SK-N-SH treated with all-trans-retinoic acid at 6 μM for 48 hours (cell line): ENCODE measurements around the gene LIPN.

Source experiments
- ARNTL ChIP-seq: fragments of 450-650 bp; formaldehyde crosslinking; IDR thresholded peaks from 2 replicates; pipeline ENCODE4 v1.5.0; 2020; ENCODE audit warnings: low read depth, mild to moderate bottlenecking, moderate library complexity, borderline replicate concordance
- CREB5 ChIP-seq: fragments of 250-450 bp; sonication (Bioruptor Pico); IDR thresholded peaks from 2 replicates; pipeline ENCODE4 v1.5.1; 2020; ENCODE audit warnings: low read depth, mild to moderate bottlenecking, moderate library complexity
- CSDC2 ChIP-seq: fragments of 250-450 bp; sonication (Bioruptor Pico); IDR thresholded peaks from 2 replicates; pipeline ENCODE4 v1.5.0; 2020; ENCODE audit warnings: mild to moderate bottlenecking, moderate library complexity
- CSRNP3 ChIP-seq: fragments of 250-450 bp; sonication (Bioruptor Pico); IDR thresholded peaks from 2 replicates; pipeline ENCODE4 v1.5.1; 2021; ENCODE audit warnings: mild to moderate bottlenecking, moderate library complexity
- ESRRG ChIP-seq: fragments of 250-450 bp; sonication (Bioruptor Pico); IDR thresholded peaks from 2 replicates; pipeline ENCODE4 v1.6.1; 2021; ENCODE audit warnings: mild to moderate bottlenecking
- OSR1 ChIP-seq: fragments of 250-450 bp; sonication (Bioruptor Pico); IDR thresholded peaks from 2 replicates; pipeline ENCODE4 v1.8.0; 2022; ENCODE audit warnings: moderate library complexity, mild to moderate bottlenecking, inconsistent platforms
- PATZ1 ChIP-seq: fragments of 250-450 bp; sonication (Bioruptor Pico); IDR thresholded peaks from 2 replicates; pipeline ENCODE4 v1.8.0; 2020; ENCODE audit warnings: mild to moderate bottlenecking, moderate library complexity, borderline replicate concordance
- POU6F1 ChIP-seq: fragments of 250-450 bp; sonication (Bioruptor Pico); IDR thresholded peaks from 2 replicates; pipeline ENCODE4 v1.8.0; 2021; ENCODE audit warnings: low read depth, mild to moderate bottlenecking, moderate library complexity, borderline replicate concordance
- RARB ChIP-seq: fragments of 250-450 bp; sonication (Bioruptor Pico); IDR thresholded peaks from 2 replicates; pipeline ENCODE4 v1.8.0; 2021; ENCODE audit warnings: mild to moderate bottlenecking, moderate library complexity
- TOX ChIP-seq: fragments of 250-450 bp; sonication (Bioruptor Pico); IDR thresholded peaks from 2 replicates; pipeline ENCODE4 v1.8.0; 2021; ENCODE audit warnings: mild to moderate bottlenecking, moderate library complexity, borderline replicate concordance
- TSHZ2 ChIP-seq: fragments of 250-450 bp; sonication (Bioruptor Pico); IDR thresholded peaks from 2 replicates; pipeline ENCODE4 v1.5.0; 2020; ENCODE audit warnings: mild to moderate bottlenecking, moderate library complexity
- ZFP3 ChIP-seq: fragments of 250-450 bp; sonication (Bioruptor Pico); IDR thresholded peaks from 2 replicates; pipeline ENCODE4 v1.5.0; 2020; ENCODE audit warnings: mild to moderate bottlenecking, moderate library complexity
- ZNF565 ChIP-seq: fragments of 450-650 bp; formaldehyde crosslinking; conservative IDR thresholded peaks from 2 replicates; pipeline ENCODE4 v1.5.0; 2020; ENCODE audit warnings: low read depth, mild to moderate bottlenecking, moderate library complexity

GRCh38 chr10:88794731-88795130 is 34.9 kb downstream of the LIPN start:
- no peak for TF ChIP-seq ARNTL (CRISPR knock-in tag)
- no peak for TF ChIP-seq ZNF565 (CRISPR knock-in tag)
- no peak for TF ChIP-seq CREB5 (CRISPR knock-in tag)
- no peak for TF ChIP-seq ZFP3 (CRISPR knock-in tag)
- no peak for TF ChIP-seq TOX (CRISPR knock-in tag)
- no peak for TF ChIP-seq RARB (CRISPR knock-in tag)
- TF ChIP-seq CSRNP3 (CRISPR knock-in tag), result no peak
- TF ChIP-seq PATZ1, result no peak
- no peak for TF ChIP-seq CSDC2 (CRISPR knock-in tag)
- TF ChIP-seq TSHZ2, result no peak
- no peak for TF ChIP-seq OSR1 (CRISPR knock-in tag)
- no peak for TF ChIP-seq POU6F1
- TF ChIP-seq ESRRG (CRISPR knock-in tag), result no peak
